Mesothelial cell of epicardium (in vitro differentiated cells): ENCODE measurements around the gene UTP11. TPM values are rescaled to one million over a fixed set of nuclear protein-coding genes. Genes with fewer than 3 reads are reported as not detected.
A peak's percentile ranks its signal among the peaks of the same experiment; 100 is the strongest.

Experiments used
- DNase-seq, 2 experiments: peaks; one replicate each; pipeline ENCODE4 v3.0.0; 2021; ENCODE audit warnings: low spot score in 2 of 2; ENCODE audit not compliant: unreplicated experiment in 2 of 2
- H3K27ac Mint-ChIP-seq: 2 replicates; pipeline ENCODE4 v1.8.0; 2021; ENCODE audit warnings: mixed read lengths
- H3K27me3 Mint-ChIP-seq: 2 replicates; pipeline ENCODE4 v1.8.0; 2021; ENCODE audit warnings: low read depth, mixed read lengths
- H3K36me3 Mint-ChIP-seq: 2 replicates; pipeline ENCODE4 v1.8.0; 2021; ENCODE audit warnings: mixed read lengths
- H3K4me1 Mint-ChIP-seq: 2 replicates; pipeline ENCODE4 v1.8.0; 2021; ENCODE audit warnings: mixed read lengths
- H3K4me3 Mint-ChIP-seq: 2 replicates; pipeline ENCODE4 v1.8.0; 2021; ENCODE audit warnings: mild to moderate bottlenecking, moderate library complexity, mixed read lengths
- H3K9me3 Mint-ChIP-seq: 2 replicates; pipeline ENCODE4 v1.8.0; 2021; ENCODE audit warnings: mixed read lengths
- CTCF ChIP-seq: fragments of 200-600 bp; sonication (generic); IDR thresholded peaks from one replicate; pipeline ENCODE4 v1.5.0; 2021; ENCODE audit warnings: antibody characterized with exemption; ENCODE audit not compliant: unreplicated experiment
- total RNA-seq: library from RNA; stranded (reverse); gene quantifications from 3 replicates; pipeline ENCODE4 v1.2.1, GENCODE V29; 2021

Gene UTP11
- total RNA-seq, 1 donor from 2014 or later = 32.3 TPM

- peak overlapping the region; percentile 100 for H3K27ac Mint-ChIP-seq
- DNase-seq = no peak
- no peaks in the 10 kb centered on the region for H3K9me3 Mint-ChIP-seq
- no peak for TF ChIP-seq CTCF
- peaks cover 53% of the 10 kb centered on the region for H3K4me1 Mint-ChIP-seq
- H3K36me3 Mint-ChIP-seq = peaks cover 2% of the 10 kb centered on the region
- H3K4me3 Mint-ChIP-seq = peak overlapping the region; percentile 59
- no peaks in the 10 kb centered on the region for H3K27me3 Mint-ChIP-seq
Measured at GRCh38 chr1:38000233-38000528, 12.4 kb upstream of the UTP11 start.

GRCh38 chr1:38000529-38001455 lies 11.7 kb upstream of the UTP11 start:
- DNase-seq = peak in 1 of 2 experiments; percentile 54
- H3K4me1 Mint-ChIP-seq = peaks cover 50% of the 10 kb centered on the region

GRCh38 chr1:38003261-38004250 lies 9.0 kb upstream of the UTP11 start:
- Mint-ChIP-seq H3K4me3 (peak overlapping the region; percentile 82), H3K27ac (peak overlapping the region; percentile 90), H3K9me3 (no peaks in the 10 kb centered on the region), H3K4me1 (peaks cover 46% of the 10 kb centered on the region), H3K36me3 (no peaks in the 10 kb centered on the region), H3K27me3 (no peaks in the 10 kb centered on the region)
- no peak for DNase-seq
- TF ChIP-seq CTCF = no peak

More at GRCh38 chr1:38000529-38001455, 11.7 kb upstream of the UTP11 start:
- H3K9me3 Mint-ChIP-seq = no peaks in the 10 kb centered on the region
- H3K27ac Mint-ChIP-seq = peak overlapping the region; percentile 100
- TF ChIP-seq CTCF = no peak
- peak overlapping the region; percentile 59 for H3K4me3 Mint-ChIP-seq
- no peaks in the 10 kb centered on the region for H3K27me3 Mint-ChIP-seq
- H3K36me3 Mint-ChIP-seq = peaks cover 2% of the 10 kb centered on the region

GRCh38 chr1:38004284-38005108 lies 8.0 kb upstream of the UTP11 start:
- no peaks in the 10 kb centered on the region for H3K9me3 Mint-ChIP-seq
- DNase-seq = no peak
- TF ChIP-seq CTCF = no peak
- H3K27ac Mint-ChIP-seq = peak overlapping the region; percentile 90
- peaks cover 40% of the 10 kb centered on the region for H3K4me1 Mint-ChIP-seq
- H3K27me3 Mint-ChIP-seq = no peaks in the 10 kb centered on the region
- H3K36me3 Mint-ChIP-seq = no peaks in the 10 kb centered on the region
- H3K4me3 Mint-ChIP-seq = peak overlapping the region; percentile 82
